Motor neuron (in vitro differentiated cells): ENCODE measurements around the gene RASSF8. TPM values are rescaled to one million over a fixed set of nuclear protein-coding genes. Genes with fewer than 3 reads are reported as not detected.

Experiments
- ATAC-seq, 8 experiments: fragments of 200-7000 bp; cut with Tn5 transposase; replicated peaks in 6 of 8; 2 replicates each; pipeline ENCODE4 v1.8.0; 2021; ENCODE audit warnings: mild to moderate bottlenecking in 8 of 8, moderate library complexity in 8 of 8
- H3K27ac ChIP-seq, 2 donors: fragments of 250-450 bp; sonication (Bioruptor Pico); 2 replicates each; pipeline ENCODE4 v1.9.0; 2021; ENCODE audit warnings: antibody characterized with exemption in 2 of 2, mild to moderate bottlenecking in 2 of 2, moderate library complexity in 1 of 2
- H3K4me1 ChIP-seq, 2 donors: fragments of 250-450 bp; sonication (Bioruptor Pico); replicated peaks in 1 of 2; 2 replicates each; pipeline ENCODE4 v1.6.1; 2021; ENCODE audit warnings: antibody characterized with exemption in 2 of 2, mild to moderate bottlenecking in 2 of 2, moderate library complexity in 1 of 2
- H3K4me3 ChIP-seq, 5 donors: fragments of 250-450 bp; sonication (Bioruptor Pico); 2 replicates each; pipeline ENCODE4 v1.9.0; 2021; ENCODE audit warnings: antibody characterized with exemption in 5 of 5, mild to moderate bottlenecking in 5 of 5, moderate library complexity in 4 of 5
- WGBS, 10 experiments: fragments of 450-650 bp; shearing (Covaris generic); methylation state at CpG; one replicate each; pipeline ENCODE4 v1.0.0; 2022; 5-methylcytosine and 5-hydroxymethylcytosine counted together
- in situ Hi-C, 9 experiments: fragments of 400-800 bp; cut with MboI; loops; one replicate each; pipeline ENCODE4 v1.15.0; 2021; ENCODE audit warnings: low sequenced_read_pairs in 9 of 9, low pct_unique_long_range_greater_than_20kb in 2 of 9; ENCODE audit not compliant: unreplicated experiment in 9 of 9
- total RNA-seq, 8 experiments: library from RNA; unstranded; fragments of 300-600 nt; gene quantifications; 2 replicates each; pipeline versions ENCODE4 v1.2.3 to v1.2.4, GENCODE V29; 2022

The RASSF8 gene
- total RNA-seq, 8 experiments from 2014 or later: 17.3 to 91.7 (median 37.2) TPM

GRCh38 chr12:25971654-25972041, 13.2 kb downstream of the RASSF8 start:
- ATAC-seq: no peak
- no peak overlapping the region for H3K27ac ChIP-seq
- in situ Hi-C loops: no loop called here
- 10 to 100% (median 88%) methylated on average over 1 to 2 of the region's 2 CpGs for WGBS, 10 experiments
- H3K4me3 ChIP-seq: no peak overlapping the region
- no peaks in the 10 kb centered on the region for H3K4me1 ChIP-seq

- in situ Hi-C loops: no loop called here
- no peak for ATAC-seq
- peaks cover 0 to 3% of the 10 kb centered on the region in 2 donors for H3K4me1 ChIP-seq
- WGBS, 10 experiments: 36 to 100% (median 87%) methylated on average over 1 to 2 of the region's 2 CpGs; no CpG with 5 or more reads in 2 of the 10 experiments
- H3K27ac ChIP-seq: no peak overlapping the region
- no peak overlapping the region for H3K4me3 ChIP-seq
Observed at GRCh38 chr12:25972783-25973182, 14.3 kb downstream of the RASSF8 start.

GRCh38 chr12:25975179-25975578, 16.7 kb downstream of the RASSF8 start:
- Histone ChIP-seq H3K27ac (no peak overlapping the region), H3K4me3 (no peak overlapping the region), H3K4me1 (peaks cover 6 to 13% of the 10 kb centered on the region in 2 donors)
- 89 to 100% (median 94%) methylated on average over 1 to 3 of the region's 3 CpGs; no CpG with 5 or more reads in 4 of the 10 experiments for WGBS, 10 experiments
- ATAC-seq: no peak
- in situ Hi-C loops: no loop called here

- 70 to 100% (median 96%) methylated on average over 1 to 2 of the region's 2 CpGs; no CpG with 5 or more reads in 2 of the 10 experiments for WGBS, 10 experiments
- no peak overlapping the region for H3K27ac ChIP-seq
- H3K4me3 ChIP-seq: no peak overlapping the region
- in situ Hi-C loops: no loop called here
- ATAC-seq: peak in 1 of 8 experiments; percentile 4
- peaks cover 6 to 13% of the 10 kb centered on the region in 2 donors for H3K4me1 ChIP-seq
Observed at GRCh38 chr12:25975682-25976081, 17.2 kb downstream of the RASSF8 start.

GRCh38 chr12:25976289-25976688, 17.8 kb downstream of the RASSF8 start:
- no peak overlapping the region for H3K27ac ChIP-seq
- no peak overlapping the region for H3K4me3 ChIP-seq
- WGBS, 10 experiments: 19 to 100% (median 92%) methylated on average over 1 to 4 of the region's 4 CpGs; no CpG with 5 or more reads in 3 of the 10 experiments
- in situ Hi-C loops: no loop called here
- H3K4me1 ChIP-seq: peaks cover 8 to 18% of the 10 kb centered on the region in 2 donors
- peak in 3 of 8 experiments; percentile 46 to 86 (median 60) for ATAC-seq

GRCh38 chr12:25977047-25977446, 18.6 kb downstream of the RASSF8 start:
- peaks cover 11 to 22% of the 10 kb centered on the region in 2 donors for H3K4me1 ChIP-seq
- H3K27ac ChIP-seq: no peak overlapping the region
- in situ Hi-C loops: no loop called here
- WGBS, 10 experiments: 48 to 100% (median 65%) methylated on average over 2 to 5 of the region's 5 CpGs
- ATAC-seq: peak in 5 of 8 experiments; percentile 32 to 87 (median 72)
- H3K4me3 ChIP-seq: no peak overlapping the region

GRCh38 chr12:25979059-25979458, 20.6 kb downstream of the RASSF8 start:
- no peak overlapping the region for H3K4me3 ChIP-seq
- in situ Hi-C loops: no loop called here
- no peak for ATAC-seq
- 21 to 96% (median 61%) methylated on average over 1 to 4 of the region's 4 CpGs for WGBS, 10 experiments
- no peak overlapping the region for H3K27ac ChIP-seq
- H3K4me1 ChIP-seq: peaks cover 11 to 22% of the 10 kb centered on the region in 2 donors

- Histone ChIP-seq H3K4me3 (no peak overlapping the region), H3K27ac (no peak overlapping the region), H3K4me1 (peaks cover 11 to 22% of the 10 kb centered on the region in 2 donors)
- in situ Hi-C loops: no loop called here
- WGBS, 10 experiments: 80 to 100% (median 91%) methylated on average over 2 of the region's 2 CpGs; no CpG with 5 or more reads in 5 of the 10 experiments
- no peak for ATAC-seq
Observed at GRCh38 chr12:25979563-25979962, 21.1 kb downstream of the RASSF8 start.

- 83 to 100% (median 95%) methylated on average over 1 to 4 of the region's 4 CpGs for WGBS, 10 experiments
- Histone ChIP-seq H3K4me1 (peaks cover 11 to 22% of the 10 kb centered on the region in 2 donors), H3K4me3 (no peak overlapping the region), H3K27ac (no peak overlapping the region)
- in situ Hi-C loops: no loop called here
- ATAC-seq: no peak
Observed at GRCh38 chr12:25980035-25980434, 21.6 kb downstream of the RASSF8 start.

GRCh38 chr12:25981597-25981996, 23.1 kb downstream of the RASSF8 start:
- 22 to 100% (median 68%) methylated on average over 1 to 3 of the region's 3 CpGs for WGBS, 10 experiments
- Histone ChIP-seq H3K27ac (no peak overlapping the region), H3K4me3 (no peak overlapping the region), H3K4me1 (peaks cover 11 to 22% of the 10 kb centered on the region in 2 donors)
- peak in 2 of 8 experiments; percentile 13 to 31 for ATAC-seq
- in situ Hi-C loops: no loop called here

- no peak overlapping the region for H3K4me3 ChIP-seq
- in situ Hi-C loops: no loop called here
- peaks cover 11 to 19% of the 10 kb centered on the region in 2 donors for H3K4me1 ChIP-seq
- ATAC-seq: no peak
- no peak overlapping the region for H3K27ac ChIP-seq
- WGBS, 10 experiments: 0% methylated on average over 1 of the region's 1 CpG; no CpG with 5 or more reads in 9 of the 10 experiments
Observed at GRCh38 chr12:25982416-25982815, 23.9 kb downstream of the RASSF8 start.

GRCh38 chr12:25983625-25984024, 25.1 kb downstream of the RASSF8 start:
- in situ Hi-C loops: no loop called here
- Histone ChIP-seq H3K27ac (no peak overlapping the region), H3K4me1 (peaks cover 8 to 14% of the 10 kb centered on the region in 2 donors), H3K4me3 (no peak overlapping the region)
- WGBS, 10 experiments: 60 to 100% (median 84%) methylated on average over 1 to 4 of the region's 4 CpGs
- no peak for ATAC-seq

- Histone ChIP-seq H3K27ac (no peak overlapping the region), H3K4me1 (peaks cover 5 to 9% of the 10 kb centered on the region in 2 donors), H3K4me3 (no peak overlapping the region)
- peak in 1 of 8 experiments; percentile 16 for ATAC-seq
- in situ Hi-C loops: no loop called here
- WGBS, 10 experiments: 83 to 100% (median 91%) methylated on average over 1 to 2 of the region's 2 CpGs; no CpG with 5 or more reads in 4 of the 10 experiments
Observed at GRCh38 chr12:25984759-25985158, 26.3 kb downstream of the RASSF8 start.
